Measurements from ENCODE around the gene PAOX.
"Not testable (repeated sequence)": the region's sequence is repeated elsewhere in the genome, so short reads cannot be mapped to it uniquely, and the experiment has no call there.

PAOX gene

GRCh38 chr10:133405844-133406527, 26.9 kb downstream of the PAOX start:
- DNase-seq (ENCODE audit: low read depth), result no peak

GRCh38 chr10:133411523-133412380, 32.7 kb downstream of the PAOX start:
- no peak for DNase-seq (ENCODE audit: low read depth)

GRCh38 chr10:133412381-133412711, 33.3 kb downstream of the PAOX start:
- no peak for DNase-seq (ENCODE audit: low read depth)

GRCh38 chr10:133414401-133414800, 35.3 kb downstream of the PAOX start:
- DNase-seq (ENCODE audit: low read depth), result not testable (repeated sequence)

GRCh38 chr10:133415752-133416151, 36.7 kb downstream of the PAOX start:
- no peak for DNase-seq (ENCODE audit: low read depth)

GRCh38 chr10:133418289-133418993, 39.4 kb downstream of the PAOX start:
- no peak for DNase-seq (ENCODE audit: low read depth)

GRCh38 chr10:133419211-133419950, 40.3 kb downstream of the PAOX start:
- DNase-seq (ENCODE audit: low read depth), result no peak

- no peak for DNase-seq (ENCODE audit: low read depth)
These were observed 41.0 kb downstream of the PAOX start for GRCh38 chr10:133420028-133420427.

GRCh38 chr10:133420579-133420978, 41.5 kb downstream of the PAOX start:
- DNase-seq (ENCODE audit: low read depth), result no peak

- no peak for DNase-seq (ENCODE audit: low read depth)
These were observed 42.5 kb downstream of the PAOX start for GRCh38 chr10:133421336-133422222.

- DNase-seq (ENCODE audit: low read depth), result no peak
These were observed 43.3 kb downstream of the PAOX start for GRCh38 chr10:133422223-133422806.

- no peak for DNase-seq (ENCODE audit: low read depth)
These were observed 44.0 kb downstream of the PAOX start for GRCh38 chr10:133422807-133423771.

GRCh38 chr10:133424102-133424501, 45.0 kb downstream of the PAOX start:
- DNase-seq (ENCODE audit: low read depth), result not testable (repeated sequence)

- DNase-seq (ENCODE audit: low read depth), result not testable (repeated sequence)
These were observed 45.5 kb downstream of the PAOX start, which contains the start of gene SPRN for GRCh38 chr10:133424601-133425000. Gene SPRN (minus strand): TSS chr10:133424625. CDS start chr10:133423681, 944 bp downstream.

- DNase-seq (ENCODE audit: low read depth), result not testable (repeated sequence)
These were observed 50.5 kb downstream of the PAOX start for GRCh38 chr10:133429571-133429970.

GRCh38 chr10:133431888-133432613, 53.0 kb downstream of the PAOX start:
- not testable (repeated sequence) for DNase-seq (ENCODE audit: low read depth)

GRCh38 chr10:133432789-133433188, 53.7 kb downstream of the PAOX start:
- not testable (repeated sequence) for DNase-seq (ENCODE audit: low read depth)

GRCh38 chr10:133438711-133439273, 59.7 kb downstream of the PAOX start:
- DNase-seq (ENCODE audit: low read depth), result no peak

All from GM04504 (cell line).